Stimulated activated CD4-positive, alpha-beta T cell treated with anti-CD3 and anti-CD28 coated beads, Interleukin-1b, Interleukin-23, amount 100 ng/mL, for 4 hours (primary cell): Measurements from ENCODE around the gene KRT3.
"Not testable (repeated sequence)": the region's sequence is repeated elsewhere in the genome, so short reads cannot be mapped to it uniquely, and the experiment has no call there.

Experiments used
- DNase-seq, 2 donors: peaks; one replicate each; pipeline ENCODE4 v3.0.0-alpha.2; 2020; ENCODE audit warnings: low read depth in 2 of 2

The KRT3 gene

GRCh38 chr12:52760623-52761022 lies 35.3 kb downstream of the KRT3 start:
- DNase-seq = no peak

- DNase-seq = no peak
Measured at GRCh38 chr12:52759695-52760094, 36.2 kb downstream of the KRT3 start.

- DNase-seq = no peak
Measured at GRCh38 chr12:52759218-52759617, 36.7 kb downstream of the KRT3 start.

GRCh38 chr12:52757449-52758176 lies 38.3 kb downstream of the KRT3 start:
- DNase-seq = no peak

- no peak for DNase-seq
Measured at GRCh38 chr12:52756281-52756960, 39.5 kb downstream of the KRT3 start.

GRCh38 chr12:52755533-52755932 lies 40.4 kb downstream of the KRT3 start:
- DNase-seq = no peak

GRCh38 chr12:52754135-52754534 lies 41.8 kb downstream of the KRT3 start:
- no peak for DNase-seq

- DNase-seq = no peak
Measured at GRCh38 chr12:52753283-52753682, 42.6 kb downstream of the KRT3 start.

GRCh38 chr12:52752516-52752915 lies 43.4 kb downstream of the KRT3 start:
- no peak for DNase-seq

- no peak for DNase-seq
Measured at GRCh38 chr12:52751795-52752194, 44.1 kb downstream of the KRT3 start.

- not testable (repeated sequence) for DNase-seq
Measured at GRCh38 chr12:52750532-52750931, 45.4 kb downstream of the KRT3 start.

GRCh38 chr12:52749827-52750226 lies 46.1 kb downstream of the KRT3 start:
- no peak for DNase-seq

- DNase-seq = no peak
Measured at GRCh38 chr12:52748578-52748977, 47.3 kb downstream of the KRT3 start.

GRCh38 chr12:52745554-52745953 lies 50.4 kb downstream of the KRT3 start:
- no peak for DNase-seq

GRCh38 chr12:52744493-52745156 lies 51.3 kb downstream of the KRT3 start:
- no peak for DNase-seq

- no peak for DNase-seq
Measured at GRCh38 chr12:52742822-52743457, 53.0 kb downstream of the KRT3 start.

GRCh38 chr12:52742196-52742580 lies 53.7 kb downstream of the KRT3 start:
- DNase-seq = no peak

GRCh38 chr12:52741375-52742195 lies 54.3 kb downstream of the KRT3 start:
- DNase-seq = peak; percentile 32 to 50

GRCh38 chr12:52740584-52740983 lies 55.3 kb downstream of the KRT3 start:
- DNase-seq = no peak

- no peak for DNase-seq
Measured at GRCh38 chr12:52739963-52740362, 56.0 kb downstream of the KRT3 start.
